CD4-positive, alpha-beta T cell (primary cell): Measurements from ENCODE around the gene ATP1A2. TPM values are rescaled to one million over a fixed set of nuclear protein-coding genes. Genes with fewer than 3 reads are reported as not detected.

Experiments used
- ATAC-seq: fragments of 200-7000 bp; cut with Tn5 transposase; one replicate; pipeline ENCODE4 v1.10.0; 2022; ENCODE audit warnings: mild to moderate bottlenecking; ENCODE audit not compliant: poor library complexity
- CTCF ChIA-PET: fragments of 350-600 bp; sonication (Branson Sonifier 250); formaldehyde crosslinking; loops from one replicate; lab custom pipeline; 2021; ENCODE audit warnings: antibody characterized with exemption, inconsistent platforms; lab: Charles Lee
- POLR2A ChIA-PET: fragments of 350-600 bp; sonication (Branson Sonifier 250); formaldehyde crosslinking; loops from one replicate; lab custom pipeline; 2021; ENCODE audit warnings: antibody characterized with exemption, inconsistent platforms; lab: Charles Lee
- DNase-seq, 14 experiments: peaks; one replicate each; pipeline ENCODE4 v3.0.0-alpha.2; 2013 to 2020; ENCODE audit warnings: mixed read lengths in 2 of 14
- H3K27ac ChIP-seq, 2 donors: one replicate each; pipeline versions ENCODE4 v1.5.1 to v1.7.0; 2013; ENCODE audit warnings: low read length in 2 of 2, low read depth in 1 of 2, mild to moderate bottlenecking in 1 of 2
- H3K27me3 ChIP-seq, 2 experiments: 1 replicate in 1 of 2; 2 replicates in 1 of 2; pipeline versions ENCODE4 v1.6.1 to v1.7.0; 2013; ENCODE audit warnings: low read length in 2 of 2, control low read depth in 1 of 2, mild to moderate bottlenecking in 1 of 2, moderate library complexity in 1 of 2; ENCODE audit not compliant: insufficient read depth in 2 of 2, control insufficient read depth in 1 of 2
- H3K36me3 ChIP-seq: one replicate; pipeline ENCODE4 v1.6.1; 2013; ENCODE audit warnings: low read length, control low read depth; ENCODE audit not compliant: insufficient read depth
- H3K4me1 ChIP-seq: one replicate; pipeline ENCODE4 v1.6.1; 2013; ENCODE audit warnings: low read length, control low read depth; ENCODE audit not compliant: insufficient read depth
- H3K4me3 ChIP-seq: one replicate; pipeline ENCODE4 v1.5.1; 2013; ENCODE audit warnings: mild to moderate bottlenecking, low read length, moderate library complexity
- H3K9me3 ChIP-seq, 2 experiments: 1 replicate in 1 of 2; 2 replicates in 1 of 2; pipeline versions ENCODE4 v1.6.1 to v1.7.0; 2013; ENCODE audit warnings: low read length in 2 of 2, mild to moderate bottlenecking in 2 of 2, control low read depth in 1 of 2, moderate library complexity in 1 of 2; ENCODE audit not compliant: control insufficient read depth in 1 of 2, insufficient read depth in 1 of 2
- H3K27ac Mint-ChIP-seq: one replicate; pipeline ENCODE4 v1.8.0; 2020; ENCODE audit warnings: mixed read lengths
- H3K27me3 Mint-ChIP-seq: one replicate; pipeline ENCODE4 v1.8.0; 2021; ENCODE audit warnings: mixed read lengths
- H3K36me3 Mint-ChIP-seq: one replicate; pipeline ENCODE4 v1.8.0; 2021; ENCODE audit warnings: low read depth, mixed read lengths
- H3K4me1 Mint-ChIP-seq: one replicate; pipeline ENCODE4 v1.8.0; 2021; ENCODE audit warnings: low read depth, mixed read lengths
- H3K4me3 Mint-ChIP-seq: one replicate; pipeline ENCODE4 v1.8.0; 2020; ENCODE audit warnings: mild to moderate bottlenecking, mixed read lengths
- H3K9me3 Mint-ChIP-seq: one replicate; pipeline ENCODE4 v1.8.0; 2020; ENCODE audit warnings: mixed read lengths
- intact Hi-C, 2 experiments: fragments of 100-400 bp; cut with DNase I in 1 of 2; cut with micrococcal nuclease in 1 of 2; formaldehyde crosslinking; loops; one replicate each; pipeline versions ENCODE4 v1.15.1 to v1.9.0; 2023 to 2025; cut with DNase I, micrococcal nuclease
- total RNA-seq, 174 experiments: library from RNA in 2 of 174; stranded (reverse) in 2 of 174; gene quantifications; one replicate each; pipeline ENCODE4 v1.2.3 and lab custom pipeline; 2021 to 2026
- TF ChIP-seq, protein P1 (sequence below): fragments of 200-600 bp; IDR thresholded peaks from one replicate; pipeline ENCODE4 v1.8.0; 2022; ENCODE audit warnings: antibody characterized with exemption, mild to moderate bottlenecking

ATP1A2 gene
- total RNA-seq, 2 experiments from 2014 or later: not detected

DNA sequence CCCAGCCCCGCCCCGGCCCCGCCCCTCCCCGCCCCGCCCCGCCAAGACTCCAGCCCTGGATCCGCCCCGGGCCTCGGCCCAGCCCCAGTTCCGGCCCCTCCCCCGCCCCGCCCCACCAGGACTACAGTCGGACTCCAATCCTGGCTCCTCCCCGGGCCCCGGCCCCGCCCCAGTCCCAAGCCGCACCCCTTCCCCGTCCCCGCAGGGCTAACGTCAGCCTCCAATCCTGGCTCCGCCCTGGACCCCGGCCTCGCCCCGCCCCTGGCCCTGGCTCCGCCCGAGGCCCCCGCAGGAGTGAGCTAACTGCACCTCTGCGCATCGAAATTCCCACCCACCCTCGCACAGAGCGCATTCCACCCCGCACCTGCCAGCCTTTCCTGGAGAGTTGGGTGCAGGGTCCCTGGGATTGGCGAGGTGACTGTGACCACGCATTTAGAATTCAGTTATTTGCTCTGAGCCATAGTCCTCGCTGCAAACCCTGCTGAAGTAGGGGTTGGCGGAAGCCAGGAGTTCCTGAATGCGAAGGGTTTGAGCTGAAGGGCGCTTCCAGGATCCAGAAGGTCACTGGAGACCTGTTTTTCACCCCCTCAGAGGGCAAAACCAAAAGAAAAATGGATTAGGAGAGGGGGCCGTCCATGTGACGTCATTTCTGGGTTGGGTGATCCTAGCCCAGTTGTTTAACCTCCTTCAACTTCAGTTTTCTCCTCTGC, 16.6 kb upstream of the ATP1A2 start:
- Histone ChIP-seq H3K27me3 (no peaks in the 10 kb centered on the region), H3K9me3 (no peaks in the 10 kb centered on the region), H3K4me1 (peaks cover 66% of the 10 kb centered on the region), H3K4me3 (peak overlapping the region; percentile 61), H3K36me3 (peaks cover 14% of the 10 kb centered on the region), H3K27ac (peak overlapping the region; percentile 93)
- Mint-ChIP-seq H3K4me1 (peaks cover 74% of the 10 kb centered on the region), H3K27me3 (no peaks in the 10 kb centered on the region), H3K4me3 (peak overlapping the region; percentile 87), H3K9me3 (no peaks in the 10 kb centered on the region), H3K27ac (peak overlapping the region; percentile 88), H3K36me3 (peaks cover 36% of the 10 kb centered on the region)
- ATAC-seq (peak; percentile 87), DNase-seq (peak; percentile 97 to 100 (median 99))
- ChIA-PET POLR2A (interaction anchor here (0.6 to 3.6 kb wide), 16 partner anchors 12 to 1650 kb away, joined by 3 to 23 read pairs (median 5); partner anchors contain the start of genes COPA, DCAF8, DUSP12 and KCNJ10), CTCF (interaction anchor here (1.6 to 4.7 kb wide), 4 partner anchors 13 to 193 kb away, joined by 4 to 33 read pairs (median 8); no protein-coding TSS in a partner anchor)
- intact Hi-C loops: loop anchor here (1.0 to 5.0 kb wide), 8 partner anchors 67 to 1298 kb away; partner anchors contain the start of genes COPA (in 1 of the 2), DCAF8 (in 1 of the 2), DUSP23 (in 1 of the 2) and NCSTN (in 1 of the 2)
- TF ChIP-seq, protein P1, sequence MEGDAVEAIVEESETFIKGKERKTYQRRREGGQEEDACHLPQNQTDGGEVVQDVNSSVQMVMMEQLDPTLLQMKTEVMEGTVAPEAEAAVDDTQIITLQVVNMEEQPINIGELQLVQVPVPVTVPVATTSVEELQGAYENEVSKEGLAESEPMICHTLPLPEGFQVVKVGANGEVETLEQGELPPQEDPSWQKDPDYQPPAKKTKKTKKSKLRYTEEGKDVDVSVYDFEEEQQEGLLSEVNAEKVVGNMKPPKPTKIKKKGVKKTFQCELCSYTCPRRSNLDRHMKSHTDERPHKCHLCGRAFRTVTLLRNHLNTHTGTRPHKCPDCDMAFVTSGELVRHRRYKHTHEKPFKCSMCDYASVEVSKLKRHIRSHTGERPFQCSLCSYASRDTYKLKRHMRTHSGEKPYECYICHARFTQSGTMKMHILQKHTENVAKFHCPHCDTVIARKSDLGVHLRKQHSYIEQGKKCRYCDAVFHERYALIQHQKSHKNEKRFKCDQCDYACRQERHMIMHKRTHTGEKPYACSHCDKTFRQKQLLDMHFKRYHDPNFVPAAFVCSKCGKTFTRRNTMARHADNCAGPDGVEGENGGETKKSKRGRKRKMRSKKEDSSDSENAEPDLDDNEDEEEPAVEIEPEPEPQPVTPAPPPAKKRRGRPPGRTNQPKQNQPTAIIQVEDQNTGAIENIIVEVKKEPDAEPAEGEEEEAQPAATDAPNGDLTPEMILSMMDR: no peak

DNA sequence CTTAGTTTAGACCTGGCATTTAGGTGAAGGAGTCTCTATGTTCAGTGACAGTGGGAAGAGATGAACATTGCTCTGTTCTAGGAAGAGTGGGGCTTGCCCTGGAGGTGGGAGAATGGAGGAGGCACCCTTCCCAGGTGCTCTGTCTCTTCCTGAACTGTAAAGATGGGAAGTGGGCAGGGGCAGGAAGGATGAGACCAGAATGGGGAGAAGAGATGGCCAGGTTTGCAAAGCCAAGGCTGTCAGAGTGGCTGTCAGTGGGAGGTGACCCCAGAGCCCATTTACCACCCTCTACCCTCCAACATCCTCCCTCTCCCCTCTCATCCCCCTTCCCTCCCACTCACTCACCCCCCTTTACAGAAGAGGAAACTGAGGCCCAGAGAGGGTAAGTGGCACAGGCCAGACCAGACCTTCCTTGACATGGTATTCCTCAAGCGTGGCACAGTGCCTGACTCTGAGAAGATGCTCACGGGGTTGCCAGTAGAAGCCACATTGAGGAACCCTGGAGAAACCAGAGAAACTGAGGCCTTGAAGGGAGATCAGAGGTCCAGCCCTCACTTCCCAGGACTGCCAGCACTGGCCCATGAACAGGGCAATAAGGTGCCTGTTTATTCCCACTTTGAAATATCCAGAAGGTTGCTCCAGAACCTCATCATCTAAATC, 15.7 kb upstream of the ATP1A2 start:
- ChIA-PET CTCF (interaction anchor here (1.6 to 4.7 kb wide), 5 partner anchors 14 to 192 kb away, joined by 4 to 33 read pairs (median 25); no protein-coding TSS in a partner anchor), POLR2A (interaction anchor here (0.7 to 2.9 kb wide), 11 partner anchors 14 to 276 kb away, joined by 3 to 27 read pairs (median 8); partner anchors contain the start of genes COPA, DCAF8, KCNJ9 and NCSTN)
- H3K36me3 Mint-ChIP-seq: peaks cover 28% of the 10 kb centered on the region
- H3K4me1 Mint-ChIP-seq: peaks cover 66% of the 10 kb centered on the region
- H3K27me3 Mint-ChIP-seq: no peaks in the 10 kb centered on the region
- DNase-seq: peak in 1 of 14 experiments; percentile 37
- intact Hi-C loops: loop anchor here (1.0 to 10.0 kb wide), 10 partner anchors 68 to 1297 kb away; partner anchors contain the start of genes CASQ1 (in 1 of the 2), COPA (in 1 of the 2), DCAF8 (in 1 of the 2) and DUSP23 (in 1 of the 2)
- Histone ChIP-seq H3K27ac (peak overlapping the region; percentile 93), H3K27me3 (no peaks in the 10 kb centered on the region), H3K36me3 (peaks cover 6% of the 10 kb centered on the region), H3K4me1 (peaks cover 64% of the 10 kb centered on the region), H3K9me3 (no peaks in the 10 kb centered on the region), H3K4me3 (no peak overlapping the region)
- no peaks in the 10 kb centered on the region for H3K9me3 Mint-ChIP-seq
- TF ChIP-seq, protein P1: no peak
- H3K4me3 Mint-ChIP-seq: peak overlapping the region; percentile 87
- ATAC-seq: no peak
- peak overlapping the region; percentile 88 for H3K27ac Mint-ChIP-seq
